Smooth muscle cell of the brain vasculature (primary cell): ENCODE results near the gene TRIM67.

ENCODE experiments used
- DNase-seq: peaks from one replicate; pipeline ENCODE4 v3.0.0-alpha.2; 2012; ENCODE audit warnings: low read depth, low spot score

TRIM67 gene

DNA sequence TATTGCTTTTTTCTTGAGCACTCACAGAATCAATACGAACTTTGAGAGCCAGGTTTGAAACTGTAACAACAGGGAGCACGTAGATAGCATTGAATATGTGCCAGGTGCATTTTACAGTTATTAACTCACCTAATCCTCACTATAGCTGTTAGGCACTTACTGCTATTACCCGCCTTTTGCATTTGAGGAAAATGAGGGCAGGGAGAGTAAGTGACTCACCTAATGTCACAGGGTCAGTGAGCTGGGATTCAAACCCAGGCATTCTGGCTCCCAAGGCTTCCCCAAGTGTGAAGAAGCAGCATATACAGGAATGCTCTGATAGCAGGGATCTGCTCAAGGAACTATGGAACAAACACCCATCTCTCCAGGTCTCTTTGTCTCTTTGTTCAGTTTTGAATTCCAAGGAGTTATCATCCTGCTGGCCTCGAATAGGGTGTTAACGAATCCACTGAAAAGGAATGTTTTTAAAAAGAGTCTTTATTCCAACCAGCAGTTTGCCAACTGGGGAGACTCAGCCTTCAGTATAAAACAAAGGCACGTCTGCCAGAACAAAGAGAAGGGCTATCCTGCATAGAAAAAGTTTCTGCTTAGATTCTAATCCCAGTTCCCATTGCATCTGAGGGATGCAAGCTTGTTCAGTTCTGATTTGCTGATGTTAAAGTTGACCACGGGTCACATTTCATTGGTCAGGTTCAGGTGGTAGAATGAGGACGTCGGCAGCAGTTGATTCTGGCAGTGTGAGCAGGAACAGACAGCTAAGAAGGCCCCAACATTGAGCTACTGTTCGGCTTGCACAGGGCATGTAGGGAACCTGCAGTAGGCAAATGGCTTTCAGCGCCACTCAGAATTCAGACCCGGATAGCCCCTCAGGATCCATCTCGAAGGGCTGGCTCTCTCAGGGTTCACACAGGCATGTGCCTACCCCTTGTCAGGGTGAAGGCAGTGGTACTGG, 22.1 kb downstream of the TRIM67 start:
- DNase-seq, result no peak

DNA sequence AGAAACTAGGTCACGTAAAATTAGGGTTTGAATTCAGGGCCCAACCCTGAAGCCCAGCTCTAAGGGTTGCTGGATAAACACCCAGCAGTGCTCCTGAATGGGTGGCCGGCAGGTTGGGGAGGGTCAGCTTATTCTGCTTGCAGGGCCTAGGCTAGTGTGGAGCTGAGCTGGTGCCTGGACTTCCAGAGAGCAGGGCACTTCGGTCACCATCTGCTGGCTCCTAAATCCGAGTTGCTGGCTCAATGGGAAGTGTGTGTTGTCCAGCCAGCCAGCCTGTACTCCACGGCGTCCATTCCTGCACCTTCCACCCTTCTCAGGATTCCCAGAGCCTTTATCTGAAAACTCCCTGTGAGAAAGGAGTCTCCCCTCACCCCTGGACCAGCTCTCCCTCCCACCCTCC, 23.0 kb downstream of the TRIM67 start:
- no peak for DNase-seq

DNA sequence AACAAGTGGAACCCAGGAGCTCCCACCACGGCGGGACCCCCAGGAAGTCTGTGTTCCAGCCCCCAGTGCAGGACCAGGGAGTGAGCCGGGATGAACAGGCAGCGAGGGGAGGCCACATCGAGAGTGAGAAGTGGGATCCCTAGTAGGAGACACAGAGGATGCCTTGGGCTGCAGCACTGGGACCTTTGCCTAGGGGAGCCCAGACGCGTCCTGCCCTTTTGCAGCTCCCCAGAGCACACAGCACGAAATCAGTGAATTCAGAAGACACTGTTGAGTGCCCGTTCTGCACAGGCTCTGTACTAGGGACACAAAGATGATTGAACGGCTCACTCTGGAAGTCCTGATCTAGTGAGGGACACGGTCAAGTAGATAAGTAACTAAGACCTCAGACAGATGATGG, 23.5 kb downstream of the TRIM67 start:
- no peak for DNase-seq

DNA sequence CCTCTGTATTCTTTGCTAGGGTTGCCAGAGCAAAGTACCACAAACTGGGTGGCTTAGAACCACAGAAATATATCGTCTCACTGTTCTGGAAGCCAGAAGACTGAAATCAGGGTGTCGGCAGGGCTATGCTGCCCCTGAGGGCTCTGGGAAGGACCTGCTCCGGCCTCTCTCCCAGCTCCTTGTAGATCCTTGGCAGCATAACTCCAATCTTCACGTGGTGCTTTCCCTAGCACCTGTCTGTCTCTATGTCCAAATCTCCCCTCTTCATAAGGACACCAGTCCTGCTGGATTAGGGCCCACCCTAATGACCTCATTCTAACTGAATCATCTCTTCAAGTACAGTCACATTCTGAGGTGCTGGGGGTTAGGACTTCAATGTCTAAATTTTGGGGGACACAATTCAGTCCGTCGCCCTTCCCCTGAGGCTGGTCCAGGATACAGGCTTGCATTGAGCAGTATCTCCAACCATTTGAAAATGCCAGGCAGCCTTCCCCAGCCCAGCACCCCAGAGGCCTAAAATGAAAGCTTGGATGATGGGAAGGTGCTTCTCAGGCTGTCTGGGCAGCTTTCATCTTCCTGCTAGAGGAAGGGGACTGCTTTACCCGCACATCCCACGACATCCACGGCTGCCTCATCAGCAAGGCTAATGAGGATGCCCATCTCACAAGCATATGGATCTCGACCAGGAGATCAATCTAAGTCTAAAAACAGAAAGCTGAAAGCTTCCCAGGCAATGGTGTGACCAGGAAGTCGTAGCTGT, 24.7 kb downstream of the TRIM67 start:
- DNase-seq, result no peak

DNA sequence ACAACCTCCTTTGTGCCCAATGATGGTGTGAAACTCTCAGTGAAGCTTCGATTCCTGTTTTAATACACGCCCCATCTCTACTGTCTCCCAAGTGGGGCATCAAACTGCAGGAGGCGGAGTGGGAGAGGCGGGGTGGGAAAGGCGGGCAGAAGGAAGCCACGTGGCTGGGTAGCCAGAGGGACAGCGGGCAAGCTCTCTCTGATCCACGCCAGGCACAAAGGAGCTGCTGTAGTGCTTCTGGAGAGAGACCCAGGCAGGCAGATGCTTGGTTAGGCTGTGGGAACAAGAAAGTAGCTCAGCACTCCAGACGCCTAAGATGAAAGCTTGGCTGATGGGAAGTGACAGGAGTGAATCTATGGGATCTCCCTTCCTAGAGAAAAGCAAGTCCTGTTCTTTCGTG, 25.7 kb downstream of the TRIM67 start:
- DNase-seq, result no peak

DNA sequence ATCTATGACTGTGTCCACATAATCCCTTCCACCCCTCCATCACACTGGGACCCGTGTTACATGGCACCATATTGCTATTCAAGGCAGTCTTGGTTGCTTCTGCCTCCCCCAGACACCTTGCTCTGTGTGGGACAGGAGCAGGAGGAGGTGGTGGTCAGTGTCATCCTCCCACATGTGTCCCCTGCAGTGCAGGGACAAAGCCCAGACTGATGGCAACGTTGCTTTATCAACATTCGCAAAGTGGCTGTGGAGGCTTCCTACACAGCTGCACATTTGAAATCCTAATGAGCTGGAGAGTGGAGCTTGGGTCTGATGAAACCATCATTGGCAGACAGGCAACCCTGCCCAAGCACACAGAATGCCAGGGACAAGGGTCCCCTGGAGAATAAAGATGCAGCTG, 26.2 kb downstream of the TRIM67 start:
- no peak for DNase-seq

DNA sequence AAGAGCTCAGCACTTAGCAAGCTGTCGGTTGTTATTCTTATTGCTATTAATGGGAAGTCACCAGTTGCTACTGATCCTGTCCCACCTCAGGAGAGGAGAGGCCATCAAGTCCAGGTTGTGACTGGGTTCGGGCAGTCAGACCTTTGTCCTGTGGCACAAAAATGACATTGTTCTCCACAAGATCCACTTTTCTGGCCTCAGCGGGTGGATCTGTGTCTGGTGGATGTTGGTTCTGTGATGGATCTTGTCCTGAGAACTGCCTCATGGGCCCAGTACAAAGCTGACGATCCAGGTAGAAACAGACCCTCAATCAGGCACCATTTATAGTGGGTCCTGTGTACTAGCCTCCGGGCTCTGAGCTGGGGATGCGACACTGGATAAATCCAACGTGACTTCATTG, 26.9 kb downstream of the TRIM67 start:
- no peak for DNase-seq

DNA sequence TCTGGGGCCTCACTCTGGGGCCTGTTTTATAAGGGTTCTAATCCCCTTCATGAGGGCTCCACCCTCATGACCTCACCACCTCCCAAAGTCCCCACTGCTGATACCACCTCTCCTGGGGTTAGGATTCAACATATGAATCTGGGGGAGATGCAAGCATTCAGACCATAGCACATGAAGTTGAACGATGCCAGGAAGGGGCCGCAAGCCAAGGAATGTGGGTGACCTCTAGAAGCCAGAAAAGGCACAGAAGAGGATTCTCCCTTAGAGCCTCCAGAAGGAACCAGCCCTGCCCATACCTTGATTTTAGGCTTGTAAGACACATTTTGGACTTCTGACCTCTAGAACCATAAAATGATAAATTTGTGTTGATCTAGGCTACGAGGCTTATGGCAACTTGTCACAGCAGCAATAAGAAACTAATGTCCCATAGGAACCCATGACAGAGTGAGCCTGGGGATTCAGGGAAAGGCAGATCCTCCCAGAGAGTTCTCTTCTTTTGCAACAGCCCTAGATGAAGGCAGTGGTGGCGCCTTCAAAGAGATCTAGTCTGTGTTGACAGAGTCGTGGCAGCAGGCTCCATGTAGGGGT, 27.9 kb downstream of the TRIM67 start:
- no peak for DNase-seq

DNA sequence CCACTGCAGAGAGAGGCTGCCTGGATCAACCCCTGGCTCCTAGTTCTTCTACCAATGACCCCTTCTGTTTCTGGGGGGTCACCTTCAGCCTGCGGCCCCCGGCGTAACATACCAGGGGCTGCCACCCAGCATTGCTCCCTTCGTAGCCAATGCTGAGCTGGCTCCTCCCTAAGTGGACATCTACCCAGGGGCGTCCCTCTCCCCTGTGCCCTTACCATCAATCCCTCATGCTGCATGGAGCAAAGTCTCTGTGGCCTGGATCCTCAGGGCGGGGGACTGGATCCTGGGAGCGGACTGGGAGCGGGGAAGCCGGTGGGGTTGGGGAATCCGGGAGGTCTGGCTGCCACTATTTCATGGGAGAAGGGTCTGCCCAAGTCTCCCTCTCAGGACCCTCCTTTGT, 28.6 kb downstream of the TRIM67 start:
- no peak for DNase-seq

DNA sequence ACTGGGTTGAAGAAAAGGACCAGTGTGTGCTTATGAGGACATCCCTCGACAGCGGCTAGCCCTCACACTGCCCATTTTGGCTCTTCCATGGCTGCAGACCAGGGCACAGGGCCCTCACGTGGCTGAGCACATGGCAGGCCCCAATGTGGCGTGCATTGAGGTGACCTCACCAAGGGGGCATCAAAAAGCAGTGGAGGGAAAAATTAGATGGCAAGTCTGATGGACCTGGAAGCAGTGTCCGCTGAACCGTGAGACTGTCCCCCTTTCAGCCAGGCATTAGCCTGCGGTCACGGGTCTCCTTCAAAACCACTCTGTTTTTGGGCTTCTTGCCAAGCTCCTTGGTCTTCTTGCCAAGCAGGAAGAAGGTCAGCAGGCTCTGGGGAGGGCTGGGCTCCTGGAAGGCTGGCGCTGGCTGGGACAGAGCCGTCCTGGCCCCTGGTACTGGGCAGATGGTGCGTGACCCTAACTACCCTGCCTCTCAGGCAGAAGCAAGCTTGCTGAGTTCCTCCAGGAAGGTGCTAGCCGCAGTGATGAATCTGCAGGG, 30.8 kb downstream of the TRIM67 start:
- DNase-seq, result peak; percentile 6

DNA sequence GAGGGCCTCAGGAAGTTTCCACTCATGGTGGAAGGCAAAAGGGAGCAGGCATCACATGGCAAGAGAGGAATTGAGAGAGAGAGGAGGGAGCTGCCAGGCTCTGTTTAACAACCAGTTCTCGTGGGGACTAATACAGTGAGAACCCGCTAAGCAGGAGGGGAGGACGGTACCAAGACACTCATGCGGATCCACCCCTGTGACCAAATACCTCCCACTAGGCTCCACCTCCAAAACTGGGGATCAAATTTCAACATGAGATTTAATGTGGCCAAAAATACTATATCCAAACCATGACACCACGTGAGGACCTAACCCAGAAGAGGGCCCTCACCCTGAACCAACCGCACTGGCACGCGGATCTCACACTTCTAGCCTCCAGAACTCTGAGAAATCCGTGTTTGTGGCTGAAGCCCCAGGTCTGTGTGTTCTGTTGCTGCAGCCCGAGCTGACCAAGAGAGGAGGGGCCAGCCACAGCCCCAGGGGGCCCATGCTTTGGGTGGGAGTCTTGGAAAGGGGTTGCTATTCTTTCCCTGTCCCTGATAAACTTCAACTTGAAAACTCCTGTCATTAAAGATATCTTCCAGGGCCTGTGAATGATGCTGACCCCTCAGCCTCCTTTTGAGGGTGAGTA, 32.0 kb downstream of the TRIM67 start:
- DNase-seq, result no peak

DNA sequence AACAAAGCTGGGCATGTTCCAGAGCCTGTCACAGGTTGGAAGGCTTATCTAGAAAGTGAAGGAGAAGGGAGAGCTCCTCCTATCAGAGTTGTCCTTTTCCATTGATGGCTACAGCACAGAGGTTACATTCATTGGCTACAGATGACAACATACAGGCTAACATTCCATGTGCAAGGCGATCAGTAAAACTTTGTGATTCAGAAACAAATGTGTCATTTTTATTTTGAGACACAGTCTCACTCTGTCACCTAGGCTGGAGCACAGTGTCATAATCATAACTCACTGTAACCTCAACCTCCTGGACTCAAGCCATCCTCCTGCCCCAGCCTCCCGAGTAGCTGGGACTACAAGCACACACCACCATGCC, 32.6 kb downstream of the TRIM67 start:
- DNase-seq, result no peak

DNA sequence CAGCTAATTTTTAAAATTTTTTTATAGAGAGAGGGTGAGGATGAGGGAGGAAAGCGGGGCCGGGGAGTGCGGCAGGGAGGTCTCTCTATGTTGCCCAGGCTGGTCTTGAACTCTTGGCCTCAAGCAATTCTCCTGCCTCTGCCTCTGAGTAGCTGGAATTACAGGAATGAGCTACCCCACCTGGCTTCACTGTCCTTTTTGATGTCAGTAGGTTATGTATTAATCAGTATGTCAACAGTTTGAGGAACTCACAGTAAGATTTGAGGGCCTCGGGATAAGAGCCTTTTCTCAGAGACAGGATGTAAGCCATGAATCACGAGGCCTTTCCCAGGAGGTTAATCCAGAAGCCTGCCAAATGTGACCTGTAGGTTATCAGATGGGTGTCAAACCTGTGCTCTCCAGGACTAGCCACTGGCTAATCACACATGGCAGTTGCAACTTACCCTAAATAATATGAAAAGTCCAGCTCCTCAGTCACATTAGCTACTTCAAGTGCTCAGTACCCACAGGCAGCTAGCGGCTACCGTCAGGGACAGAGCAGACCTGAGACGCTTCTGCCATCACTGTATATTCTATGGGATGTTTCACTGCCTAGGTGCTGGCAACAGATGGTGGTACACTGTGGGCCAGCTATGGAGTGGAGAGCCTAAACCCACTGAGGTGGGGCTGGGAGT, 33.1 kb downstream of the TRIM67 start:
- DNase-seq, result no peak

DNA sequence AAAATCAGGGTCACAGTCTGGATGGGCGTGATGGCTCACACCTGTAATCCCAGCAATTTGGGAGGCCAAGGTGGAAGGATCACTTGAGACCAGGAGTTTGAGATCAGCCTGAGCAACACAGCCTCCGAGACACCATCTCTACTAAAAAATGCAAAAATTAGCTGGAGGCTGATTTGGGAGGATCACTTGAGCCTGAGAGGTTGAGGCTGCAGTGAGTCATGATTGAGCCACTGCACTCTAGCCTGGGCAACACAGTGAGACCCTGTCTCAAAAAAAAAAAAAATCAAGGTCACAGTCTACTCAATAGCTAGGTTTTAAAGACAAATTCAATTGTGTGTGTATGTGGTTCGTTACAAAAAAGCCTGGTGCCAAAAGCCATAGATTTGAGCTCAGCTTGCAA, 34.4 kb downstream of the TRIM67 start:
- DNase-seq, result no peak

DNA sequence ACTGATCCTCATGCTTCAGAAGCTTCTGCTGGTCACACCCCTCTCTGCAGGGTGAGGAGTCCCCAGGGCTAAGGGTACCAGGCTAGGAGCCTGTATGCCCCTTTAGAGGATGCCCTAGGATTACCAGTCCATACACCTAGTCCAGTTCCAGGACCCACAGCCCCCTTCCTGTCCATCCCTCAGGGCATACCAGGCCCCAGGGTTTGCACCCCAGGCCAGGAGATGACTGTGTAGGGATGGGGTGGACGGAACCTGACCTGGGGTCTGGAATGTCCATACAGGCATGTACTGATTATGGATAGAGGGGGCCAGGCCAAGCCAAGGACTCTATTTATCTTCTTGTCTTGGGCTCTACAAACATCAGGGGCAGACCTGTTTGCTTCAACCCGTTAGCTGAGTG, 34.9 kb downstream of the TRIM67 start:
- DNase-seq, result no peak

DNA sequence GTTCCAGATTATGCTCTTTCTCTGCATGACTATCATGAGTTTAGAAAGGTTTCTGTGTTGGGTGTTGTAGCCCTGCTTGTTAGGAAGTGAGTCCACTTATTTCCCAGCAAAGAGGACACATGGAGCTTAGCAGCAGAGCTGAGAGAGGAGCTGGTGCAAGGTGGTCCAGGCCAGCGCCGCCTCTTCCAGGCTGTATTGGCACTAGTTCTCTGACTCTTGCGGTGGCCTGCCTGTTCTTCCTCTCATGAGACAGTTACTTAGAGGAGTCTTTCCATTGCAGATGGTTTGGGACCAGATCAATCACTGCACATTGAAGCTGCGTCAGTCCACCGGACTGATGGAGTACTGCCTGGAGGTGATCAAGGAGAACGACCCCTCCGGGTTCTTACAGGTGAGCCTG, 38.0 kb downstream of the TRIM67 start:
- DNase-seq, result no peak

DNA sequence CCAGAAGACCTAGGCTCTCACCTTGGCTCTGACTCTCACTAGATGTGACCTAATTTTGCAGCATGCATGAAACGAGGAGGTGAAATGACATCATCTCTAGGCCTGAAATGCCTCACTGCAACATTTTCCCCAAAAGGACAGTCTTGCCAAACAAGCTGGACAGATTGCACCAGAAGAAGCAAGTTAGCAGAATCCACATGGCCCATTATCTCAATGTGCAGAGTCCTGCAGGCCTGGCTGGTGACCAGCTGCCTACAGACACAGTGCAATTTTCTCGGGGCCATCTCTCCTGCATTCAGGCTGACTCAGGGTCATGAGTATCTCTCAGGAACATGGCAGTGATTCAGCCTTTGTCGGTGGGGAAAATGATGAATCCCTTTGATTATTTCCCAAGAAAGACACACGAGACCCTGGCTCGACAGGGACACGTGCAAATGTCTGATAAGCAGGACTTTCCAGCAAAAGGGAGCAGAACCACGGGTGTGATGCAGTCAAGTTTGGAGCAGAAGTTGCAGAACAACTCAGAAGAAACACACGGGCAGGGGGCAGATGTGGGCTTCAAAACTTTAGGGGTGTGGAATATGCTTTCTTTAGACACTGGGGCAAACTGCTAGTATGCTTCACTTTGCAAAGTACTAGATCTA, 38.7 kb downstream of the TRIM67 start:
- no peak for DNase-seq

DNA sequence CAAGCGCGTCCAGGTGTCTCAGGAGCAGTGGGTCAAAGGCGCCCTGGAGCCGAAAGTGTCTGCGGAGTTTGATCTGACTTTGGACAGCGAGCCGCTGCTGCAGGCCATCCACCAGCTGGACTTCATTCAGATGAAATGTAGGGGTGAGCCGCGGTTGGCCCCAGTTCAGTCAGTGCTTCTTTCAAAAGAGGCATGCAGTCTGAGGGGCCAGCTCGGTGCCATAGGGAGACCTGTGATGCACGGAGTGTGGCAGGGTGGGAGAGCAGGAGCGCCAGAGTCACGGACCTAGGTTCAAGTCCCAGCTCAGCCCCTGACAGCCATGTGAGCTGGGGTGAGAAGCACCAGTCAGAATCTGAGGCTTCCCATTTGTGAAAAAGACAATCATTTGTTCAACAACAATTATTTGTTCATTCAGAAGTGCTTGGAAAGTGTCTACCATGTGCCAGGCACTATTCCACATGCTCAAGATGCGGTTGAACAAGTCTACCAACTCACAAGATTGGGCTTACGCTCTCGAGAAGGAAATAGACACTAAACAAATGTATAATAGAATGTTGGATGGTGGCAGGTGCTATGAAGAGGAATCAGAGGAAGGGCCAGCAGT, 39.6 kb downstream of the TRIM67 start:
- no peak for DNase-seq

DNA sequence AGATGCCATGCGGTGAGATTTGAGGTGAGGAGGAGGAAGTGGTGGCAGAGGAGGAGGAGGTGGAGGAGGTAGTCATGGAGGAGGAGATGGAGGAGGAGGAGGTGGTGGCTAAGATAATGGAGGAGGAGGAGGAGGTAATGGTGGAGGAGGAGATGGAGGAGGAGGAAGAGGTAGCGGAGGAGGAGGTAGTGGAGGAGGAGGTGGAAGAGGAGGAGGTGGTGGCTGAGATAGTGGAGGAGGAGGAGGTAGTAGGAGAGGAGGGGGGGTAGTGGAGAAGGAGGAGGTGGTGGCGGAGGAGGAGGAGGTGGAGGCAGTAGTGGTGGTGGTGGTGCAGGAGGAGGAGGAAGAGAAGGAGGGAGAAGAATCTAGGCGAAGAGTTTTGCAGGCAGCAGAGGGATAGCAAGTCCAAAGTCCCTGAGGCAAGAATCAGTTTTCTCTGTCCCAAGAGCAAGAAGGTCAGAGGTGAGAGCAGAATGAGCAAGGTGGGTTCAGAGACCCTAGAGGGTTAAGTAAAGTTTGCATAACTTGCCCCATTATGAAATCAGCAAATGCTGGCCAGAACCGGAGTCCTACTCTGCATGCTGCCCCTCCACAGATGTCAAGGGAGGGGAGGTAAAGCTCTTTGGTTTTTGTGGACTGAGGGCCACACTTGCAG, 40.2 kb downstream of the TRIM67 start:
- no peak for DNase-seq
